ENCODE measurements around the gene SPN. TPM values are rescaled to one million over a fixed set of nuclear protein-coding genes. Genes with fewer than 3 reads are reported as not detected.
"Not testable (repeated sequence)": the region's sequence is repeated elsewhere in the genome, so short reads cannot be mapped to it uniquely, and the experiment has no call there.

SPN gene
- total RNA-seq, 1 experiment from 2014 or later: not detected

DNA sequence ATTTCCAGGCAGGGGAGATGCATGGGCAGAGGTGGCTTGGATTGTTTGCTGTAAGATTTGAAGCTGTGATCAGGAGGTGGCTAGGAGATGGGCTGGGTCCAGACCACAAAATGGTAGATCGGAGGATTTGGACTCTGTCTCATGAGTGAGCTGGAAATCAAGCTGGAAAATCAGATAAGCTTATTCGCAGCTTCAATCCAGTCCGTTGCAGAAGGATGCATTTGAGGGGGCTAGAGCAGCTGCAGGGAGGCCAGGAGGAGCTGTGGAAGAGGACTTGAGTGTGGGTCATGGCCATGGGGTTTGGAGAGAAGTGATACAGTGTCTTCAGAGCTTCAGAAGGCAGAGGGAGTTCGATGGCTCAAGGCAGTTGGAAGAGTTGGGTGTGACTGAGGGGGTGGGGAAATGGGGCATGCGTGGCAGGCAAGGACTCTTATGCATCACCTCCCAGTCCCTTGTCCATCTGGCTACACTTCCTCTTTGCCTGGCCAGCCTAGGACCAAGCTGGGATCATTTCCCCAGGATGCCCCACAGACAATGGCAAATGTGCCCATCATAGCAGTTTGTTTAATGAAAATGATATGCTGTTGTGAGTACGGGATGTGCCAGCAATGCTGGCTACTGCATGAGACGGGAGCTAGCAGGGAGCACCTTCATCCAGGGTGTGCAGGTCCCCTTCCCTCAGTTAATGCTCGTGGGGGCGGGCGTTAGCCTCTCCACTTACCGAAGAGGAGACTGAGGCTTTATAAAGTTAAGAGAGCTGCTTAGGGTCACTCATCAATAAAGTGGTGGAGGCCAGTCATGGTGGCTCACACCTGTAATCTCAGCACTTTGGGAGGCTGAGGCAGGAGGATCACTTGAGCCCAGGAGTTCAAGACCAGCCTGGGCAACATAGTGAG lies 36.5 kb downstream of the SPN start:
- DNase-seq (ENCODE audit: extremely low read depth, low read depth): no peak

DNA sequence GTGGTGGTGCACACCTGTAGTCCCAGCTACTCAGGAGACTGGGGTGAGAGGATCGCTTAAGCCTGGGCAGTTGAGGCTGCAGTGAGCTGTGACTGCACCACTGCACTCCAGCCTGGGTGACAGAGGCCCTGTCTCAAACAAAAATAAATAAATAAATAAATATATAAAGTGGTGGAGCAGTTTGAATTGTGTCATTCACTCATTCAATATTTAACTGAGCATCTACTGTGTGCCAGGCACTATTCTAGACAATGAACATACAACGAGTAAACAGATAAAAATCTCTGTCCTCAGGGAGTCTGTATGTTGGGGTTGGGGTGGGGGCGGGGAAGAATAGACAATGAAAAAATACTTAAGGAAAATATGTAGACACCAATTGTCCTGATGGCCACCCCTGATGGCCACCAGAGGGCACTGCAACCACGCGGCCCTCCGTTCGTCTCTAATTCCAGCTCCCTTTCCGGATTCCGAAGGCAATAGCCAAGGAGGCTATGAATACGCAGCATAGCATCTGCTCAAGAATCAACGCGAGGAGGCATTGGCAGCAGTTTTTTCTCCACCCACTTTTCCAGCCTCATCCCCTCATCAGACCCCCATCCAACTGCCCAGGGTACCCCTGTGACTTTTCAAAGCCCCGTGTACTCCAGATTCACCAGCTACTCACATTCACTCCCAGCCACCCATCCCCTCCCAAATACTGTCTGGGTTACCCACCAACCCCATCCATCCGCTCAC lies 37.4 kb downstream of the SPN start:
- DNase-seq (ENCODE audit: extremely low read depth, low read depth): peak; percentile 81

DNA sequence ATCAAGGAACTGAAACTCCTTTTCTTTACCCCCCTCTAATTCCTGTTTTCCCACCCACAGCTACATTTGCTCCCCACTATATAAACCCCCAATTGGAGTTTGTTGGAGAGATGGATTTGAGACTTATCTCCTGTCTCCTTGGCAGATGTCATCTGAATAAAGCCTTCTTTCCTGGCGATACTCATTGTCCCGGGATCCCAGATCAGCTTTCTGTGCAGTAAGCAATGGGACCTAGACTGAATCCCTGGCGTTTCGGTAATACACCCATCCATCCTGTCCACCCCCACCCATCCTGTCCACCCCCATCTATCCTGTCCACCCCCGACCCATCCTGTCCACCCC lies 38.1 kb downstream of the SPN start:
- no peak for DNase-seq (ENCODE audit: extremely low read depth, low read depth)

DNA sequence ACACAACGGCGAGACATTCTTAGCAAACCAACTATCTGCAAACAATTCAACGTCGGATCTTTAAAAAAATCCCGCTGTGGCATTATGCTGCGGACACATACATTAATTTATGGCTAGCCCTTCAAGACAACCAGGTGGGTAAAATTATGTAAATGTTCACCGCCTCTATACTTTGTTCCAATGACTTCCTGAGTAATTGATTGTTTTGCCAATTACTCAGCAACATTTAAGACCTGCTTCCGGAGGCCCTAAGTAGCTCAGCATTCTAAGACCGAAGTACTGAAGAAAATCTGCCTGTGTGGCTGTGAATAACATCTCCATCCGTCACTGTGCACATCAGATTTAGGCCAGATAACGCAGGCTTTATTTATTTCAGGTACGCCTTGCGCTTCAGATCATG lies 39.2 kb downstream of the SPN start:
- DNase-seq (ENCODE audit: extremely low read depth, low read depth): no peak

DNA sequence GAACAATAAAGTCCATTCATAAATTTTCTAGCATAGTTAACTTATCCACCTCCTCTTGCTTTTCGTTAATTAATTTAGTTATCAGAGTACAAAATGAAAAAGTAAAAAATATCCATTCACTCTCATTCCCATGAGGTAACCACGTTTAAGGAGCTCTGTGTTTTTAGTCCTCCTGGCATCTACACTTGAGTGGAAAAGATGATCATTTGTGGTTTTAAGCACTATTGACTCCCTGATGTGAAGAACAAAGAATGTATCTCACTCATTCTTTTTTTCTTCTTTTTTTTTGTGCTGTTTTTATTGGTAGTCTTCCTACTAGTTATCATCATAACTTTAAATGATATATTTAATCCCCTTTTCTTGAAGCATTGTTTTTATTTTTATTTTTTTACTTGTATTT lies 42.0 kb downstream of the SPN start:
- no peak for DNase-seq (ENCODE audit: extremely low read depth, low read depth)

DNA sequence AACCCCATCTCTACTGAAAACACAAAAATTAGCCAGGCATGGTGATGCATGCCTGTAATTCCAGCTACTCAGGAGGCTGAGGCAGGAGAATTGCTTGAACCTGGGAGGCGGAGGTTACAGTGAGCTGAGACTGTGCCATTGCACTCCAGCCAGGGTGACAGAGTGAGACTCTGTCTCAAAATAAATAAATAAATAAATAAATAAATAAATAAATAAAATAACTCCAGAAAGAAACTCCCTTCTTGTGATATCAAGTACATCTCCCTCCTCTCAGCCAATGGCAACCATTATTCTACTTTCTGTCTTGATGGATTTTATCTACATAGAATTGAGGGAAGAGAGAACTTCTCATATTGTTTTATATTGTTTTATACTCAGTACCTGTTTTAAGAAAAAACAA lies 44.1 kb downstream of the SPN start:
- DNase-seq (ENCODE audit: extremely low read depth, low read depth): not testable (repeated sequence)

DNA sequence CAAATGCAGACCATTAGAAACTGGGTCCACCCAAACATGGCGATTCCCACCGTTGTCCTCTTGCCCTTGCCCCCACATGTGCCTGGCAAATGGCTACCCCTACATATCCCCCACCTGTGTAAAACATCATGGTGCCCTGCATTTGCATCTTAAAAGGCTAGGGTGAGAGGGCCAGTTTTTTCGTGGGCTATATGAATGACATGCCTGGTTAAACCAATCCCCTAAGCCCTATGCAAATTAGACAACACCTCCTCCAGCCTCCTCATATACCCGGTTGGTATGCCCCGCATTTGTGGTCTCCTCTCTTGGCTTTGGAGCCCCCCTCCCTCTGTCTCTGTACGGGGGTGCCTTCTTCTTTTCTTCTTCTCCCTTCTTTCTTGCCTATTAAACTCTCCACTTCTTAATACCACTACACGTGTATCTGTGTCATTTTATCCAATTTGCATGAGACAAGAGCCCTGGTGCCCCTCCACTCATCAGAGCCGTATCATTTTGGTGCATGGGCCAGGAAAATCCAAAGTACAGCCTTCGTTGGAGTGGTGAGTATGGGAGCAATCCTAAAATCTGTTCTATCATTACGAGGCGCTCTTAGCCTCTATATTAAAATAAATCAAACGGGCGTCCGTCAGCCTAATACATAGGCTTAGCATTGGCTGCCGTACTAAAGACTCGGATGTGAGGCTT lies 46.0 kb downstream of the SPN start:
- DNase-seq (ENCODE audit: extremely low read depth, low read depth): no peak

DNA sequence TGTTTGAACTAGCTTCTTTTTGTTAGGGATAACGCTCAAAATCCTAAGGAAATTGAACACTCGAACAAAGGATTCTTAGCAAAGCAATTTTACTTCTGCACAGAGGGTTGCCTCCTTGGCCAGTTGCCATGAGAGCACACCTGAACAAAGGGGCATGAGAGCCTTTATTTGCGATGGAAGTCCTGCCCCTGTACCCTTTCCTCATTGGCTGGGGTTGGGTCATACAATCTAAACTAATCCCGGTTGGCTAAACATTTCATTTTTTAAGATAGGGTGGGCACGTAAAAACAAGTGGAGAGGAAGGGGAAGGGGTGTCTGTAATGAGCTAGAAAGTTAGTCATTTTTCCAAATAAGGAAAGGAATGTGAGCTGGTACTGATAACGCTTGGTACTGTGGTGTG lies 46.6 kb downstream of the SPN start:
- not testable (repeated sequence) for DNase-seq (ENCODE audit: extremely low read depth, low read depth)

DNA sequence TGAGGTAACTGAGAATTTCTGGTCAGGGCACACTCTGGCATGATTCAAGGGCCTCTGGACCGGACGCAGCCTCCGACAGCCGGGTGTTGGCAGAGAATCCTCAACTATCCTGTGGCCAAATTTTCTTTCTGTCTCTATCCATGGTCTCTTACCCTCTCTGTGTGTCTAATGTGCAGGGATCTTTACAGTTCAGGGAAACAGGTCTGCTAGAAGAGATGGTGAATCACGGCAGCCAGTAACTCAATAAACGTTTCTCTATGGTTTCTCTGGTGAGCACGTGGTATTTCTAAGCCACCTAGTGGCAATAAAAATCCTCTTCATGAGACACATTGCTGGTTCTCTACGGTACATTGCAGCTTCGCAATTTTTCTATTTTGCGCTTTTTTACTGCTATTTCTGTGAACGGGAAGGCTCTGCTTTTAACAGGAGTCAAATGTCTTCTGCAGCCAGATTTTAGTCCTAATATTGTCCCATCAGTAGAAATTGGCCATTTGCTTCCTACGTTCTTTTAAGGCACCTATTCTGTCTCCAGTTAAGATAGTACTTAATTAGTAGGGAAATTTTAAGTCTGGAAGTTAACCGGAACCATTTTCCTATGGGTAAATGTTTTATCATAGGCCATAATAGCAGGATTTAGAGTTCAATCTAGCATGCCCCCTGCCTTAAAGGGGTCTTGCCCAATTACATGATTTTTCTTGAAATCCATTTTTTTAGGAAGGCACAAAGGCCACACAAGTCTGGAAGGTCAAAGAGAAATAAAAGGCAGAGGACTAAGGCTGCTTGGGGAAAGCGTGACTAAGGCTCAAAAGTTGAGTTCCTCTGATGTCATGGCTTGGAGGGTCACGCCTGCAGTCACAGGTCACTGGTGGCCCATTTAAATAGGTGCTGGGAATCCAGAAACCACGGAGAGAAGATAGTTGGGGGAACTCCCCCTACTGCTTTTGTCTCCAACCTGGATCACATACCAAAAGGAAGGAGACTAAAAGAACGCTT lies 47.5 kb downstream of the SPN start:
- DNase-seq (ENCODE audit: extremely low read depth, low read depth): peak; percentile 63

DNA sequence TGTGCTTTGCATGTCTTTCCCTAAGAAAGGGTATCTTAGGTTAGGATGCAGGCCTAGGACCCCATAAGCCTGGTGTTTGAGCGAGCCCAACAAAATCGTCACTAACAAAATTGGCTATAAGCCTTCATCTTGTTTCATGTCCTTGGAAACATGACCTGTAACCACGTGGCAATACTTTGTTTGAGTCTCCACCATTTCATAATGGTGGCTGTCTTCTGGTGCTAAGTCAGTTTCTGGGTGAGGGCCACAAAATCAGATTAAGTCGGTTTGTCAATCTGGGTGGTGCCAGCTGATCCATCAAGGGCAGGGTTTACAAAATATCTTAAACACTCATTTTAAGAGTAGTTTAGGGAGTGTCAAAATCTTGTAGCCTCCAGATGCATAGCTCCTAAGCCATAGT lies 49.8 kb downstream of the SPN start:
- no peak for DNase-seq (ENCODE audit: extremely low read depth, low read depth)

DNA sequence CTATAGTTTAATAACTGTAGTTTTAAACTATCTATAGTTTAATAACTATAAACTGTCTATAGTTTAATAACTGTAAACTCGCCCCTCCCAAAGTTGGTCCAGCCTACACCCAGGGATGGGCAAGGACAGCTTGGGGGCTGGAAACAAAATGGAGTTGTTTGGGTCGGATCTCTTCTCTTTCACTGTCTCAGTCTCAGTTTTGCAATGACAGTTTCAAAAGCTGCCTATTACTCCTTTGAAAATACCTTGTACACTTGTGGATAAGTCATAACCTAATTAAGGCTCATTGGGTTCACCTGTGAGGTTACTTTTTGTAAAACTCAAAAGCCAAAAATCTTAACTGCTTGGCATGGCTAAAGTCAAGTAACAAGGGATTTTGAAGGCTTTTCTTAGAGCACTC lies 51.3 kb downstream of the SPN start:
- DNase-seq (ENCODE audit: extremely low read depth, low read depth): no peak

DNA sequence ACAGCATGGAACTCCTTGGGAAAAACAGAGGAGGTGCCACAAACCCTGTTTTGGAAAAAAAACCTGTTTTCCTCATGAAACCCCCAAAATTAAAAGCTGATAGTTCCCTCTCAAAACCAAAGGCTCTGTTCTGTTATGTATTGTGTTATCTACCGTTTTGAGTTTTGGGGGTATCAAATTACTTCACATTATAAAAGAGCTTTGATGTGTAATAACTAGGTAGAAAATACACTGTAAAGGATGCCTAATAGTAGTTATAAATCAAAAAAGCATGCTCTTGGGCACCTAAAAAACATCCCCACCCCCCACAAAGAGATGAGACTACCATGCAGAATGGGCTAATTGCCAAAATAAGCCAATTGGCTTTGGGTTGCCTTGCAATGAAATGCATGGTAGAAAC lies 51.9 kb downstream of the SPN start:
- no peak for DNase-seq (ENCODE audit: extremely low read depth, low read depth)

DNA sequence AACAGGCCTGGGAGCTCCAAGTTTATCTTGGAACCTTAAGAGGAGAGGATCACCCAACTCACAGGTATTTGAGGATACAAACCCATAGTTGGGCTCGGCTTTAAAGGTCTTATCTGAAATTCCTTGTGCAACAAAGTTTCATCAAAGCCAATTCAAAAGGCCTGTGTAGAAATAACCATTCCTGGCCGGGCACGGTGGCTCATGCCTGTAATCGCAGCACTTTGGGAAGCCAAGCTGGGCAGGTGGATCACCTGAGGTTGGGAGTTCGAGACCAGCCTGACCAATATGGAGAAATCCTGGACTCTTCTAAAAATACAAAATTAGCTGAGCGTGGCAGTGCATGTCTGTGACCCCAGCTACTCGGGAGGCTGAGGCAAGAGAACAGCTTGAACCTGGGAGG lies 54.1 kb downstream of the SPN start:
- no peak for DNase-seq (ENCODE audit: extremely low read depth, low read depth)

DNA sequence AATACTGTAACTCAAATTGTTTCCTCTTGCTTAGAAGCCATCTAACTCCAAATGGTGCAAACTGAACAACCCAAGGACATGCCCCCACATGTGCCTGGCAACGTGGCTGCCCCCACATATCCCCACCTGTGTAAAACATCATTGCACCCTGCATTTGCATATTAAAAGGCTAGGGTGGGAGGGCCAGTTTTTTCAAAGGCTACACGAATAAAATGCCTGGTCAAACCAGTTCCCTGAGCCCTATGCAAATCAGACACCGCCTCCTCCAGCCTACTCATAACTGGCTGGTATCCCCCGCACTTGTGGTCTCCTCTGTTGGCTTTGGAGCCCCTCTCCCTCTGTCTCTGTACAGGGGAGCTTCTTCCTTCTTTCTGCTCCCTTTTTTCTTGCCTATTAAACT lies 56.0 kb downstream of the SPN start:
- no peak for DNase-seq (ENCODE audit: extremely low read depth, low read depth)

Other genes starting within 250 kb of the SPN start
- 43.3 and 50.0 TPM in 2 replicates for gene BOLA2, start 208.9 kb upstream of the SPN start, total RNA-seq (2014; rRNA removed; shearing (Covaris generic))
- 25.2 and 26.8 TPM in 2 replicates for gene SLX1B, start 208.7 kb upstream of the SPN start, total RNA-seq (2014; rRNA removed; shearing (Covaris generic))
- gene SULT1A4, start 203.3 kb upstream of the SPN start, total RNA-seq (2014; rRNA removed; shearing (Covaris generic)): 12.8 and 15.8 TPM in 2 replicates
- 21.9 and 24.0 TPM in 2 replicates for gene NPIPB12, start 156.8 kb upstream of the SPN start, total RNA-seq (2014; rRNA removed; shearing (Covaris generic))
- gene QPRT, start 15.9 kb downstream of the SPN start, total RNA-seq (2014; rRNA removed; shearing (Covaris generic)): 0.42 and 1.7 TPM in 2 replicates
- not detected in 2 replicates for gene C16orf54, start 82.7 kb downstream of the SPN start, total RNA-seq (2014; rRNA removed; shearing (Covaris generic))
- not detected in 2 replicates for gene ZG16, start 115.0 kb downstream of the SPN start, total RNA-seq (2014; rRNA removed; shearing (Covaris generic))
- 80.3 and 87.9 TPM in 2 replicates for gene KIF22, start 127.5 kb downstream of the SPN start, total RNA-seq (2014; rRNA removed; shearing (Covaris generic))
- 206 and 220 TPM in 2 replicates for gene MAZ, start 143.3 kb downstream of the SPN start, total RNA-seq (2014; rRNA removed; shearing (Covaris generic))
- 0.20 and 0.22 TPM in 2 replicates for gene PRRT2, start 148.9 kb downstream of the SPN start, total RNA-seq (2014; rRNA removed; shearing (Covaris generic))
- 23.3 and 25.8 TPM in 2 replicates for gene PAGR1, start 152.9 kb downstream of the SPN start, total RNA-seq (2014; rRNA removed; shearing (Covaris generic))
- 32.9 and 35.9 TPM in 2 replicates for gene MVP, start 157.2 kb downstream of the SPN start, total RNA-seq (2014; rRNA removed; shearing (Covaris generic))
- gene CDIPT, start 200.0 kb downstream of the SPN start, total RNA-seq (2014; rRNA removed; shearing (Covaris generic)): 65.5 and 69.3 TPM in 2 replicates
- 14.7 and 18.7 TPM in 2 replicates for gene SEZ6L2, start 236.3 kb downstream of the SPN start, total RNA-seq (2014; rRNA removed; shearing (Covaris generic))
- gene ASPHD1, start 237.2 kb downstream of the SPN start, total RNA-seq (2014; rRNA removed; shearing (Covaris generic)): 8.5 and 11.6 TPM in 2 replicates

Measured in NCI-H460 (cell line).